ENCODE measurements around the gene GOSR1.
"Not testable (repeated sequence)": the region's sequence is repeated elsewhere in the genome, so short reads cannot be mapped to it uniquely, and the experiment has no call there.

Gene GOSR1

DNA sequence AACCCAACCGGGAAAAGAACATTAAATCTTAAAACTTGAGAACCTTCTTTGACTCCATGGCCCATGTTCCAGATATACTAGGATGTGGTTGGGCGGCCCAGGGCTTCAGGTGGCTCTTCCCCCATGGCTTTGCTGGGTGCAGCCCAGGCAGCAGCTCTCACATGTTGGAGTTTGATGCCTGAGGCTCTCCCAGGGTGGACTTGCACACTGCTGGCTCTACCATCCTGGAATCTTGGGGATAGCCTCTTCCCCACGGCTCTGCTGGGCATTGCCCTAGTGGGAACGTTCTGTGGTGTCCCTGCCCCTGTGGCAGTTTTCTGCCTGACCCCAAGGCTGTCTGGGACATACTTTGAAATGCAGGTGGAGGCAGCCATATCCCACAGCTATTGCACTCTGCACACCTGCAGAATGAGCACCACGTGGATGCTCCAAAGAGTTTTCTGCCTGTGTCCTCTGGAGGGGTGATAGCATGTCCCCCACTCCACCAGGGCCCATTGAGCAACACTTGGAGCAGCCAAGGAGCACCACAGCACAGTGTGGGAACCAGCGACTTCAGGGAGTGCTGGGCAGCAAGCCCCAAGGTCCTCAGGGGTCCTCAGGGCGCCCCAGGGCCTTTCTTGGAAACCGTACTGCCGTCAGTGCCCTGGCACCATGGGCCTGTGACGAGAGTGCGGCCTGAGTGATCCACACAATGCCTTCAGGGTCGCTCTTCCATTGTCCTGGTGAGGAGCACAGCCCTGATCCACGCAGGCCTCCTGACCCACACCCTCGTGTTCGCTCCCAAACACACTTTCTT lies 70.8 kb downstream of the GOSR1 start:
- H3K4me1 ChIP-seq = peaks cover 24 to 38% (median 26%) of the 10 kb centered on the region in 10 experiments
- no peaks in the 10 kb centered on the region for H4K20me1 ChIP-seq
- H3K4me2 ChIP-seq = no peak overlapping the region
- TF ChIP-seq Cebpa-rat (IDR thresholded peaks at IDR 0.05) = no peak
- H3K9me3 ChIP-seq (replicated peaks in 1 of 11) = no peaks in the 10 kb centered on the region
- H3K27me3 ChIP-seq = no peaks in the 10 kb centered on the region
- no peak overlapping the region for H3K9ac ChIP-seq
- H3K4me3 ChIP-seq = no peak overlapping the region
- H3K27ac ChIP-seq = 0 out of 22 replicates have a peak overlapping the region, but pooled peaks of 1 of the 11 experiments have one; percentile 20
- H3K36me3 ChIP-seq = no peaks in the 10 kb centered on the region

DNA sequence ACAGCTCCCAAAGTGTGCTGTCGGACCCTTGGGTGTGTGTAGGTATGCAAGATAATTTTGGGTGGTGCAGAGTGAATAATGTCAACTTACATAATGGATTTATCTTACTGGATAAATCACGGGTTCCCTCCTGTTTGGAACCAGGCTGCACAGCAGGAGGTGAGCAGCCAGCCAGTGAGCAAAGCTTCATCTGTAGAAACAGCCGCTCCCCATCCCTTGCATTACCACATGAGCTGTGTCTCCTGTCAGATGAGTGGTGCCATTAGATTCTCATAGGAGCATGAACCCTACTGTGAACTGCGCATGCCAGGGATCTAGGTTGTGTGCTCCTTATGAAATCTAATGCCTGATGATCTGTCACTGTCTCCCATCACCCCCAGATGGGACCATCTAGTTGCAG lies 72.0 kb downstream of the GOSR1 start:
- not testable (repeated sequence) for H3K4me3 ChIP-seq; H3K9ac ChIP-seq; H3K27ac ChIP-seq; H4K20me1 ChIP-seq; H3K36me3 ChIP-seq; H3K9me3 ChIP-seq (replicated peaks in 1 of 11); H3K27me3 ChIP-seq
- Histone ChIP-seq H3K4me2 (0 out of 22 replicates have a peak overlapping the region, but pooled peaks of 1 of the 11 experiments have one; percentile 88), H3K4me1 (peaks cover 24 to 38% (median 26%) of the 10 kb centered on the region in 10 experiments)

DNA sequence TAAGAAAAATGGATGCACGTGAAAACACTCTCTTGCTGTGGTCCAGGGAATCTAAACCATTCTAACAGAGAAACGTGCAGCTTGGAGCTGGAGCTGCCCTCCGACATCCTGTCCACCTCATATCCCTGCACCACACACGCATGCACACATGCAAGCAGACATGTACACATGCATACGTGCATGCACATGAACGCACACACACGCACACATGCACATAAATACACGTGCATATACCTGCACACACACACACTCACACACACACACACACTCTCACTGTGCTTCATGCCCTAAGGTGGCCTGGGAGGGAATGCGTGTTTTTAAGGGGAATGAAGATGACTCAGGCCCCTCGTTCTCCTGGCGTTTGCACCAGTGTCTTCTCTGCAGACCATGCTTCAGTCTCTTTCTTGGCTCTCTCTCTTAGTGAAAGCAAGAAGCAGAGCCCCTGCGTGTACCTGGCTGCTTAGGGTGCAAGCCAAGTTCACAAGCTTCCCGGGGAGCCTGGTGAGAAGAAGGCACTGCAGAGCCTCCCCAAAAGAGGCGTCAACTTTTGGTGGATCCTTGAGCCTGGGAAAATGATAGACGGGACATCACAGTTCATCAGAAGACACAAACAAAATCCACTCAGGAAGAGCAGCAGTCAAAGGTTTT lies 72.8 kb downstream of the GOSR1 start:
- peaks cover 24 to 38% (median 26%) of the 10 kb centered on the region in 10 experiments for H3K4me1 ChIP-seq
- H3K4me2 ChIP-seq = peak overlapping the region; percentile 75 to 96 (median 87)
- no peaks in the 10 kb centered on the region for H3K9me3 ChIP-seq (replicated peaks in 1 of 11)
- H3K9ac ChIP-seq = peak overlapping the region in 6 of 11 experiments; percentile 8 to 78 (median 70); a peak in 8 of 22 replicates
- H3K27ac ChIP-seq = peak overlapping the region in 8 of 11 experiments; percentile 66 to 91 (median 80); a peak in 15 of 22 replicates
- TF ChIP-seq Cebpa-rat (IDR thresholded peaks at IDR 0.05) = no peak
- H3K36me3 ChIP-seq = no peaks in the 10 kb centered on the region
- no peaks in the 10 kb centered on the region for H3K27me3 ChIP-seq
- H3K4me3 ChIP-seq = peak overlapping the region in 3 of 10 experiments; percentile 37 to 60 (median 39); a peak in 3 of 20 replicates
- H4K20me1 ChIP-seq = no peaks in the 10 kb centered on the region

DNA sequence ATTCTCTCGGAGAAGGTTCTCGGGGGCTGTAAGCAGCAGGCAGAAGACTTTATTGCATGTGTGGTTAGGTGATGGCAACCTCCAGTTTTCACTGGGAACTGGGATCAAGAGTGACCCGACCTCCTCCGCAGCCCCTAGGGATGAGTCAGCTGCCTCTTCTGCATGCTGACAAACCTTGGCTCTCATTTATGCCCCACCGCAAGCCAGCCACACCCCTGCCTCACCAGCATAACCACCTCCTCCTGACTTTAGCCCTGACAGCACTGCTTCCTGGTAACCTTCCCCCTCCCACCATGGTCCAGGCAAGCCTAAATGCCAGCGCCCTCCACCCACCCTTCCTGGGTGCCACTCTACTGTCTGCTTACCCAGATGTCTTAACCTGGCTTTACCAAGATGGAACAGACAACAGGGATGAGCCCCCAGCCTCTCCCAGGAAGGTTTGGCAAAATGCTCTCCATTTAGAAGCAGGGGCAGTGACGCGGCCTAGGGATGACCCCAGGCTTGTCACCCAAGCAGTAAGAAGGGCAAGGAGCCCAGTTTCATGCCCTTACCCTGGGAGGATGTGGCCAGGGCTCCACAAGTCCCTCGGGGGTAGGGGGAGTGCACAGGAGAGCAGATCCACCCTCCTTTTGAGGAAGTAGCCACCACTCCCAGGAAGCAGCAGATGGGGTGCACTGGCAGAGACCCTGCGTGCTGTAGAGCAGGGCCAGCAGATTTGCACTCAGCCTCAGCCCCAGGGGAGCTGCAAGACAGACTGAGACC lies 73.5 kb downstream of the GOSR1 start:
- peak overlapping the region in 10 of 11 experiments; percentile 8 to 78 (median 62); a peak in 20 of 22 replicates for H3K9ac ChIP-seq
- no peaks in the 10 kb centered on the region for H3K9me3 ChIP-seq (replicated peaks in 1 of 11)
- no peaks in the 10 kb centered on the region for H4K20me1 ChIP-seq
- H3K4me1 ChIP-seq = peaks cover 24 to 38% (median 26%) of the 10 kb centered on the region in 10 experiments
- H3K4me3 ChIP-seq = peak overlapping the region in 7 of 10 experiments; percentile 2 to 60 (median 36); a peak in 9 of 20 replicates
- peak overlapping the region; percentile 75 to 96 (median 87) for H3K4me2 ChIP-seq
- TF ChIP-seq Cebpa-rat (IDR thresholded peaks at IDR 0.05) = no peak
- peak overlapping the region in 10 of 11 experiments; percentile 51 to 91 (median 79); a peak in 20 of 22 replicates for H3K27ac ChIP-seq
- no peaks in the 10 kb centered on the region for H3K36me3 ChIP-seq
- no peaks in the 10 kb centered on the region for H3K27me3 ChIP-seq

DNA sequence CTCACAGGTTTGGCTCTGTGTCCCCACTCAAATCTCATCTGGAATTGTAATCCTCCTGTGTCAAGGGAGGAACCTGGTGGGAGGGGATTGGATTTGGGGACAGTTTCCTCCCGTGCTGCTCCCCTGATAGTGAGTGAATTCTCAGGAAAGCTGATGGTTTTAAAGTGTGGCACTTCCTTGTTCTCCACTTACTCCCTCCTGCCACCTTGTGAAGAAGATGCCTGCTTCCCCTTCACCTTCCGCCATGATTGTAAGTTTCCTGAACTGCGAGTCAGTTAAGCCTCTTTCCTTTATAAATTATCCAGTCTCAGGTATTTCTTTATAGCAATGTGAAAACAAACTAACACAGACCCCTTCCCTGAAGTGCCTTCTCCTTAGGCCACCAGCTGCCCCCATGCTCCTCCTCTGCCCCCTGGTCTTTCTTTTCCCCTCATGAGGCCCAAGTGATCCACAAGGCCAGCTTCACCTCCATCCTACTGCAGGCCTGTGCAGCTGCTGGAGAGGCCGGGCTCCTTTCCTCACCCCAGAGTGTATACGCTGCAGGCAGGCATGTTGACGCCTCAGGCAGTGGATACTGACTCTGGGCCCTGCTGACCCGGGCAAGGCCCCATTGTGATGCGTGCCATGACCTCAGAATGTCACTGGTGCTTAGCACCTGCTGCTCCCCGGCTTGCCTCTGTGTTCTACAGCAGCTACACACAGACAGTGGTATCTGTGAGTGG lies 74.2 kb downstream of the GOSR1 start:
- Histone ChIP-seq H3K27ac (peak overlapping the region in 10 of 11 experiments; percentile 51 to 91 (median 79); a peak in 19 of 22 replicates), H3K4me2 (peak overlapping the region; percentile 75 to 96 (median 87)), H3K4me3 (peak overlapping the region in 7 of 10 experiments; percentile 2 to 60 (median 36); a peak in 6 of 20 replicates), H3K4me1 (peaks cover 24 to 41% (median 26%) of the 10 kb centered on the region in 10 experiments), H3K9ac (peak overlapping the region in 9 of 11 experiments; percentile 39 to 78 (median 68); a peak in 16 of 22 replicates)
- H3K36me3 ChIP-seq; H4K20me1 ChIP-seq; H3K9me3 ChIP-seq (replicated peaks in 1 of 11); H3K27me3 ChIP-seq: not testable (repeated sequence)

DNA sequence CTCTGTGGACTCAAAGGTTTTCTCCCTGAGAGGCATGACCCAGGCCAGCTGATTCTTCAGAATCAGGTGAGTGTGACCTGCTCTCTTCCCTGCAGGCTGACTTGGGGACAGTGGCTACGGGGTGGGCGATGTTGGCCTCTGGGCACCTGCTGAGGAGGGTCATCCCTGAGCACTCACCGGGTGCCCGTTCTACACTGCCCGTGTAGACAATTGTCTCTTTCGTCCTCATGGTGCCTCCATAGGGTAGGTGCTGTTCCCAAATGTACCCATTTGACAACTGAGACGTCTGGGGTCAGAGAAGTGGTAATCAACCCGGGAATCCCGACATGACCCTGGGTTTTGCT lies 74.8 kb downstream of the GOSR1 start:
- H3K9ac ChIP-seq = peak overlapping the region in 3 of 11 experiments; percentile 69 to 78 (median 74); a peak in 2 of 22 replicates
- no peak for TF ChIP-seq Cebpa-rat (IDR thresholded peaks at IDR 0.05)
- H3K4me3 ChIP-seq = peak overlapping the region in 1 of 10 experiments; percentile 11; a peak in 1 of 20 replicates

DNA sequence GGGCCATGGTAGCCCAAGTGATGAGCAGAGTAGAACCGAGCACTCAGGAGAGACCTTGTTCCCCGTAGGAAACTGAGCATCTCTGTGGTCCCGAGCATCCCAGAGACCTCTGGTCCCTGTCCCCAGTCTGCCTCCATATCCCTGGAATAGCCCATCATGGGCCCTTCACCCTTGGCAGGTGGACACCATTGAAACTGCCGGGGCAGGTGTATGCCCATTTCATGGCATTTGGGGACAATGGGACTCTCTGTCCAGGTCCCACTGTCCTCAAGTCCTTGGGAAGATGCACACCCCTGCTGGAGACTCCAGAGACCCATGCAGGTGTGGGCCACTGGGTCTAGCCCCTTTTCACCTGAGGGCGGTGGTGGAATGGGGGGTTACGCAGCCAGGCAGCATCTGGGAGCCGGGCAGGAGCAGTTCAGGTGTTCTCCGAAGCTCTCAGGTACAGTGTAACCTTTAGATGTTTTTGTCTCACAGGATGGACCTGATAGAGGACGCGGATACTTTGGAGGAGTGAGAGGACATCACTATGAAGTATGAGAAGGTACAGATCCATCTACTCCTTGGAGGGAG lies 75.9 kb downstream of the GOSR1 start:
- Histone ChIP-seq H4K20me1 (no peaks in the 10 kb centered on the region), H3K9ac (no peak overlapping the region), H3K4me1 (peaks cover 24 to 46% (median 36%) of the 10 kb centered on the region in 10 experiments), H3K4me2 (no peak overlapping the region), H3K9me3 (replicated peaks in 1 of 11) (no peaks in the 10 kb centered on the region), H3K4me3 (no peak overlapping the region), H3K27me3 (no peaks in the 10 kb centered on the region), H3K27ac (no peak overlapping the region), H3K36me3 (no peaks in the 10 kb centered on the region)
- TF ChIP-seq Cebpa-rat (IDR thresholded peaks at IDR 0.05) = no peak

More for the DNA sequence above, 74.8 kb downstream of the GOSR1 start:
- H3K4me1 ChIP-seq = peaks cover 24 to 43% (median 27%) of the 10 kb centered on the region in 10 experiments
- H3K27me3 ChIP-seq = no peaks in the 10 kb centered on the region
- no peaks in the 10 kb centered on the region for H4K20me1 ChIP-seq
- no peaks in the 10 kb centered on the region for H3K9me3 ChIP-seq (replicated peaks in 1 of 11)
- H3K27ac ChIP-seq = peak overlapping the region in 8 of 11 experiments; percentile 66 to 91 (median 80); a peak in 16 of 22 replicates
- H3K36me3 ChIP-seq = no peaks in the 10 kb centered on the region
- peak overlapping the region; percentile 75 to 96 (median 87); a peak in 21 of 22 replicates for H3K4me2 ChIP-seq

DNA sequence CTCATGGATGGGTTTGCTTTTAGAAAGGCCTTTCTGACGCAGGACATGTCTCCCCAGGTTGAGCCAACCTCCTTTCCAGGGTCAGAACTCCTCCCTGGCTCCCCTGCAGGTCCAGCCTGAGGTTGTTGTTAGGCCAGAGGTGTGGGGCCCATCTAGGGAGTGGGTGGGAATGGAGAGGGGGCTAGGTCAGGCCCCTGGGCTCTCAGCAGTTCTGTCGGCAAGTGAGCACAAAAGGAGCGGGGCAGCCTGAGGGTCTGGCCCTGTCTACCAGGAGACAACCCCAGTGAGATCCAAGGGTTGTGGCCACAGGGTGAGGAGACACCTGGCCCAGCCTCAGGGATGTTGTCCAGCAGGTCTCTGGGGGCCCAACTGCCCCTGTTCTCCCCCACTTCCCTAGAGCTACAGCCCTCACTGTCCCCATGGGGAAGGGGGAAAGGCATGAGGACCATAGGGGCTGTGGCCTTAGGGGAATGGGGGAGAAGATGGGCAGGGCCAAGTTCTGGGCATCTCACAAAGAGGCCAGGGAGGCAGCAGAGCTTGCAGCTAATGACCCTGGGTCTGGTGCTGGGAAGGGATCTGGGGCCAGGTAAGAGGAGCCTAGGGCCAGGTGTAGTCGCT lies 76.7 kb downstream of the GOSR1 start:
- not testable (repeated sequence) for H3K27ac ChIP-seq; H3K4me2 ChIP-seq; H3K27me3 ChIP-seq; H3K4me3 ChIP-seq; H3K9me3 ChIP-seq (replicated peaks in 1 of 11); H4K20me1 ChIP-seq; H3K36me3 ChIP-seq
- Histone ChIP-seq H3K4me1 (peaks cover 24 to 55% (median 43%) of the 10 kb centered on the region in 10 experiments), H3K9ac (0 out of 22 replicates have a peak overlapping the region, but pooled peaks of 1 of the 11 experiments have one; percentile 24)

Data from BLaER1 treated with 17β-estradiol and CSF1 and Interleukin-3, amounts not matched to agents 10 nM and 100 nM (cell line).